Thyroid gland (tissue), 4 donors: ENCODE results near the gene CHST12. TPM values are rescaled to one million over a fixed set of nuclear protein-coding genes. Genes with fewer than 3 reads are reported as not detected.
"Not testable (repeated sequence)": the region's sequence is repeated elsewhere in the genome, so short reads cannot be mapped to it uniquely, and the experiment has no call there.

Experiments used
- DNase-seq, 2 donors: peaks; one replicate each; pipeline ENCODE4 v3.0.0-alpha.2; 2019
- H3K27ac ChIP-seq, 3 donors: fragments of 200-600 bp; sonication (generic); 1 replicate in 2 of 3; 2 replicates in 1 of 3; pipeline ENCODE4 v1.5.1; 2016 to 2019; ENCODE audit warnings: mild to moderate bottlenecking in 1 of 3, moderate library complexity in 1 of 3
- H3K27me3 ChIP-seq: fragments of 200-600 bp; sonication (generic); one replicate; pipeline ENCODE4 v1.5.1; 2019
- H3K36me3 ChIP-seq, 2 donors: fragments of 200-600 bp; sonication (generic); one replicate each; pipeline ENCODE4 v1.5.1; 2016 to 2019
- H3K4me1 ChIP-seq, 2 donors: fragments of 200-600 bp; sonication (generic); one replicate each; pipeline ENCODE4 v1.5.1; 2017 to 2019
- H3K4me3 ChIP-seq, 3 donors: fragments of 200-600 bp; sonication (generic); replicated peaks in 1 of 3; 1 replicate in 2 of 3; 2 replicates in 1 of 3; pipeline ENCODE4 v1.5.1; 2016; ENCODE audit warnings: mild to moderate bottlenecking in 1 of 3
- H3K9me3 ChIP-seq: fragments of 200-600 bp; sonication (generic); one replicate; pipeline ENCODE4 v1.5.1; 2017
- CTCF ChIP-seq, 6 experiments: fragments of 200-600 bp in 3 of 6; fragments of 450-650 bp in 3 of 6; sonication (generic) in 3 of 6; IDR thresholded peaks; one replicate each; pipeline ENCODE4 v1.5.1; 2016 to 2019; ENCODE audit warnings: antibody characterized with exemption in 6 of 6, mild to moderate bottlenecking in 2 of 6, inconsistent platforms in 1 of 6, moderate library complexity in 1 of 6
- POLR2A ChIP-seq, 2 donors: fragments of 450-650 bp; IDR thresholded peaks; one replicate each; pipeline ENCODE4 v1.6.1; 2017; ENCODE audit warnings: antibody characterized with exemption in 2 of 2, mild to moderate bottlenecking in 2 of 2, moderate library complexity in 1 of 2
- WGBS, 2 donors: methylation state at CpG; one replicate each; pipeline ENCODE4 v1.1.5; 2017; 5-methylcytosine and 5-hydroxymethylcytosine counted together
- intact Hi-C: fragments of 100-400 bp; cut with DNase I; formaldehyde crosslinking; loops from one replicate; pipeline ENCODE4 v1.15.1; 2023
- total RNA-seq, 4 donors: library from RNA; depleted of rRNA; stranded (reverse); fragments of >200 nt; gene quantifications; one replicate each; pipeline ENCODE4 v1.2.3, GENCODE V29; 2016

The CHST12 gene
- total RNA-seq, 4 donors from 2014 or later, result 15.3 to 24.2 (median 19.2) TPM

GRCh38 chr7:2376351-2377154, 26.9 kb upstream of the CHST12 start:
- Histone ChIP-seq H3K27me3 (no peaks in the 10 kb centered on the region), H3K9me3 (no peaks in the 10 kb centered on the region), H3K27ac (no peak overlapping the region), H3K4me1 (no peaks in the 10 kb centered on the region), H3K4me3 (no peak overlapping the region), H3K36me3 (peaks cover 84 to 90% of the 10 kb centered on the region in 2 donors)
- WGBS, 2 donors, result 91 to 94% methylated on average over 22 to 27 of the region's 27 CpGs
- TF ChIP-seq POLR2A (IDR thresholded peaks at IDR 0.05), result no peak
- TF ChIP-seq CTCF (IDR thresholded peaks at IDR 0.05), result no peak
- intact Hi-C loops, result no loop called here
- no peak for DNase-seq

GRCh38 chr7:2377492-2377891, 25.9 kb upstream of the CHST12 start:
- DNase-seq, H3K4me3 ChIP-seq, intact Hi-C loops, H3K9me3 ChIP-seq, H3K27ac ChIP-seq, H3K27me3 ChIP-seq, H3K4me1 ChIP-seq: not testable (repeated sequence)
- WGBS, 2 donors, result 87 to 92% methylated on average over 17 of the region's 18 CpGs
- peaks cover 79 to 82% of the 10 kb centered on the region in 2 donors for H3K36me3 ChIP-seq

- H3K4me3 ChIP-seq, H3K9me3 ChIP-seq, H3K4me1 ChIP-seq, DNase-seq, H3K27ac ChIP-seq, intact Hi-C loops, H3K27me3 ChIP-seq: not testable (repeated sequence)
- 86 to 96% methylated on average over 18 of the region's 18 CpGs for WGBS, 2 donors
- peaks cover 73 to 76% of the 10 kb centered on the region in 2 donors for H3K36me3 ChIP-seq
Observed at GRCh38 chr7:2378125-2378524, 25.3 kb upstream of the CHST12 start.

DNA sequence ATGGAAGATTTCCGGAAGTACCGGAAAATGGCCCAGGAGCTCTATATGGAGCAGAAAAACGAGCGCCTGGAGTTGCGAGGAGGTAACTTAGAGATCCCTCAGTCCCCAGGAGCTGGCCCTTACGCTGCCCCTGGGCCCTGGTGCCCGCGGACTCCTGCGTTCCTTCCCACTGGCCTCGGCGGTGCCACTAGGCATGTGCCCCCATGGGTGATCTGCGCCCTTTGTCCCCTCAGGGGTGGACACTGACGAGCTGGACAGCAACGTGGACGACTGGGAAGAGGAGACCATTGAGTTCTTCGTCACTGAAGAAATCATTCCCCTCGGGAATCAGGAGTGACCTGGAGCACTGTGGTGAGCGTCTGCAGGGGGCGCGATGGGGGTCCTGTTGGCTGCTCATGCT, 24.2 kb upstream of the CHST12 start:
- intact Hi-C loops, result no loop called here
- Histone ChIP-seq H3K36me3 (peaks cover 64 to 65% of the 10 kb centered on the region in 2 donors), H3K27me3 (no peaks in the 10 kb centered on the region), H3K27ac (no peak overlapping the region), H3K4me1 (no peaks in the 10 kb centered on the region), H3K9me3 (no peaks in the 10 kb centered on the region), H3K4me3 (no peak overlapping the region)
- 95 to 99% methylated on average over 17 to 20 of the region's 20 CpGs for WGBS, 2 donors
- no peak for TF ChIP-seq CTCF (IDR thresholded peaks at IDR 0.05)
- no peak for TF ChIP-seq POLR2A (IDR thresholded peaks at IDR 0.05)
- DNase-seq, result no peak

- DNase-seq, result no peak
- Histone ChIP-seq H3K4me1 (no peaks in the 10 kb centered on the region), H3K4me3 (no peak overlapping the region), H3K9me3 (no peaks in the 10 kb centered on the region), H3K27me3 (no peaks in the 10 kb centered on the region), H3K27ac (no peak overlapping the region), H3K36me3 (peaks cover 56 to 57% of the 10 kb centered on the region in 2 donors)
- no peak for TF ChIP-seq POLR2A (IDR thresholded peaks at IDR 0.05)
- TF ChIP-seq CTCF (IDR thresholded peaks at IDR 0.05), result no peak
- intact Hi-C loops, result no loop called here
- WGBS, 2 donors, result 95 to 96% methylated on average over 15 to 33 of the region's 34 CpGs
Observed at GRCh38 chr7:2379821-2380450, 23.5 kb upstream of the CHST12 start.

DNA sequence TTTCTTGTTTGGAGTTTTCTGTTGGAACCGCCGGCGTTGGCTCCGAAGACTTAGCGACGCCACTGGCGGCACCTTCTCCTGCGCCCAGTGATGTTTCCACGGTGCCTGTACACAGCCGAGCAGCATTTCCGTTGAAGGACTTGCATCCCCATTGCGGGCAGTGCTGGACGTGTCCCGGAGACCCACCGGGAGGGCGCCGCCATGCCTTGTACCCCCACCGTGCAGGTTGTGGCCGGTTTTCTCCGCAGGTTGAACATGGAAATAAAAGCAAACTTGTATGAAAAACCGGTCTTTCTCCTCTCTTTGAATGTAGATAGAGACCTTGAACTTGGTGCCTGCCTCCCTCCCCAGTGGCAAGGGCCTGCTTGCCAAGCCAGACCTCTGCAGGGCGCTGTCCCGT, 22.9 kb upstream of the CHST12 start:
- 96 to 98% methylated on average over 21 to 23 of the region's 23 CpGs for WGBS, 2 donors
- Histone ChIP-seq H3K27me3 (no peaks in the 10 kb centered on the region), H3K4me3 (no peak overlapping the region), H3K27ac (no peak overlapping the region), H3K36me3 (peaks cover 51 to 52% of the 10 kb centered on the region in 2 donors), H3K9me3 (no peaks in the 10 kb centered on the region), H3K4me1 (no peaks in the 10 kb centered on the region)
- intact Hi-C loops, result no loop called here
- DNase-seq, result no peak
- TF ChIP-seq POLR2A (IDR thresholded peaks at IDR 0.05) (no peak), CTCF (IDR thresholded peaks at IDR 0.05) (no peak)
